Measurements from ENCODE around the gene SLC4A2. TPM values are rescaled to one million over a fixed set of nuclear protein-coding genes. Genes with fewer than 3 reads are reported as not detected.

SLC4A2 gene
- total RNA-seq, 2 donors from 2014 or later: 48.9 to 99.6 TPM

GRCh38 chr7:151080067-151080521 lies 20.7 kb downstream of the SLC4A2 start:
- Mint-ChIP-seq H3K9me3 (no peaks in the 10 kb centered on the region), H3K36me3 (peaks cover 12 to 14% of the 10 kb centered on the region in 2 donors), H3K27ac (peak overlapping the region; percentile 79 to 91)
- DNase-seq (ENCODE audit: low spot score in 2 of 2) (no peak), ATAC-seq (peak; percentile 0 to 13)

GRCh38 chr7:151080522-151081169 lies 21.3 kb downstream of the SLC4A2 start, which contains the start of gene FASTK:
FASTK (minus strand) TSS chr7:151080809; CDS start chr7:151080766, 43 bp downstream.
- Mint-ChIP-seq H3K9me3 (no peaks in the 10 kb centered on the region), H3K36me3 (peaks cover 7 to 14% of the 10 kb centered on the region in 2 donors), H3K27ac (peak within 1 kb of the TSS; percentile 89 to 91)
- peak; percentile 85 to 88 for ATAC-seq
- peak; percentile 88 to 89 for DNase-seq (ENCODE audit: low spot score in 2 of 2)

GRCh38 chr7:151081170-151082101 lies 22.0 kb downstream of the SLC4A2 start:
- H3K9me3 Mint-ChIP-seq: no peaks in the 10 kb centered on the region

GRCh38 chr7:151082141-151083070 lies 23.0 kb downstream of the SLC4A2 start:
- H3K36me3 Mint-ChIP-seq: peaks cover 6 to 14% of the 10 kb centered on the region in 2 donors
- ATAC-seq (no peak), DNase-seq (ENCODE audit: low spot score in 2 of 2) (no peak)
- peak overlapping the region; percentile 89 to 97 for H3K27ac Mint-ChIP-seq
- no peaks in the 10 kb centered on the region for H3K9me3 Mint-ChIP-seq

More at GRCh38 chr7:151081170-151082101, 22.0 kb downstream of the SLC4A2 start:
- ATAC-seq (no peak), DNase-seq (ENCODE audit: low spot score in 2 of 2) (no peak)
- Mint-ChIP-seq H3K27ac (peak overlapping the region in 1 of 2 donors; percentile 89), H3K36me3 (peaks cover 6 to 14% of the 10 kb centered on the region in 2 donors)

- Mint-ChIP-seq H3K36me3 (peaks cover 6 to 14% of the 10 kb centered on the region in 2 donors), H3K27ac (peak within 1 kb of the TSS; percentile 89 to 97), H3K9me3 (no peaks in the 10 kb centered on the region)
- DNase-seq (ENCODE audit: low spot score in 2 of 2) (peak; percentile 76 to 79), ATAC-seq (peak; percentile 45 to 73)
These were observed 23.9 kb downstream of the SLC4A2 start, which contains the start of gene TMUB1 for GRCh38 chr7:151083071-151083823. TMUB1 (minus strand) TSS chr7:151083493; CDS start chr7:151082563, 930 bp downstream.

GRCh38 chr7:151083824-151084160 lies 24.4 kb downstream of the SLC4A2 start:
- H3K9me3 Mint-ChIP-seq: no peaks in the 10 kb centered on the region
- ATAC-seq (no peak), DNase-seq (ENCODE audit: low spot score in 2 of 2) (no peak)
- peak overlapping the region in 1 of 2 donors; percentile 89 for H3K27ac Mint-ChIP-seq
- peaks cover 6 to 15% of the 10 kb centered on the region in 2 donors for H3K36me3 Mint-ChIP-seq

- H3K27ac Mint-ChIP-seq: peak overlapping the region in 1 of 2 donors; percentile 37
- H3K36me3 Mint-ChIP-seq: peaks cover 6 to 14% of the 10 kb centered on the region in 2 donors
- DNase-seq (ENCODE audit: low spot score in 2 of 2) (no peak), ATAC-seq (no peak)
- no peaks in the 10 kb centered on the region for H3K9me3 Mint-ChIP-seq
These were observed 25.9 kb downstream of the SLC4A2 start for GRCh38 chr7:151085329-151085690.

- H3K9me3 Mint-ChIP-seq: no peaks in the 10 kb centered on the region
- ATAC-seq: peak; percentile 19 to 34
- peak in 1 of 2 donors; percentile 50 for DNase-seq (ENCODE audit: low spot score in 2 of 2)
- H3K36me3 Mint-ChIP-seq: peaks cover 6 to 13% of the 10 kb centered on the region in 2 donors
- H3K27ac Mint-ChIP-seq: peak within 1 kb of the TSS; percentile 57 to 60
These were observed 26.6 kb downstream of the SLC4A2 start, which contains the start of gene AGAP3 for GRCh38 chr7:151085691-151086620. AGAP3 (plus strand) TSS chr7:151086475; CDS start chr7:151086742, 267 bp downstream.

- H3K27ac Mint-ChIP-seq: peak overlapping the region in 1 of 2 donors; percentile 57
These were observed 27.4 kb downstream of the SLC4A2 start for GRCh38 chr7:151086802-151087244.

GRCh38 chr7:151087245-151088018 lies 28.0 kb downstream of the SLC4A2 start:
- ATAC-seq (peak; percentile 35 to 49), DNase-seq (ENCODE audit: low spot score in 2 of 2) (peak; percentile 46 to 74)
- Mint-ChIP-seq H3K27ac (peak overlapping the region; percentile 57 to 61), H3K9me3 (no peaks in the 10 kb centered on the region), H3K36me3 (peaks cover 6 to 13% of the 10 kb centered on the region in 2 donors)

More at GRCh38 chr7:151086802-151087244, 27.4 kb downstream of the SLC4A2 start:
- ATAC-seq (peak in 1 of 2 donors; percentile 16), DNase-seq (ENCODE audit: low spot score in 2 of 2) (peak in 1 of 2 donors; percentile 46)
- peaks cover 6 to 13% of the 10 kb centered on the region in 2 donors for H3K36me3 Mint-ChIP-seq
- no peaks in the 10 kb centered on the region for H3K9me3 Mint-ChIP-seq

- Mint-ChIP-seq H3K27ac (peak overlapping the region; percentile 50 to 61), H3K36me3 (peaks cover 0 to 7% of the 10 kb centered on the region in 2 donors), H3K9me3 (no peaks in the 10 kb centered on the region)
- no peak for DNase-seq (ENCODE audit: low spot score in 2 of 2)
- peak in 1 of 2 donors; percentile 19 for ATAC-seq
These were observed 28.8 kb downstream of the SLC4A2 start for GRCh38 chr7:151088019-151088855.

- DNase-seq (ENCODE audit: low spot score in 2 of 2) (no peak), ATAC-seq (no peak)
- Mint-ChIP-seq H3K36me3 (peaks cover 0 to 7% of the 10 kb centered on the region in 2 donors), H3K27ac (peak overlapping the region in 1 of 2 donors; percentile 47), H3K9me3 (no peaks in the 10 kb centered on the region)
These were observed 29.7 kb downstream of the SLC4A2 start for GRCh38 chr7:151088856-151089699.

Data from activated naive CD4-positive, alpha-beta T cell treated with anti-CD3 and anti-CD28 coated beads, Interleukin-2, amount 50 U/mL, for 72 hours (primary cell).